Peyer's patch (tissue), 4 donors: ENCODE results near the gene RNGTT. TPM values are rescaled to one million over a fixed set of nuclear protein-coding genes. Genes with fewer than 3 reads are reported as not detected.

Experiments used
- DNase-seq, 3 donors: peaks; one replicate each; pipeline ENCODE4 v3.0.0-alpha.2; 2017 to 2019
- H3K27ac ChIP-seq, 4 donors: fragments of 200-600 bp; sonication (generic); one replicate each; pipeline ENCODE4 v1.5.1; 2016 to 2019
- H3K27me3 ChIP-seq, 2 donors: fragments of 200-600 bp; sonication (generic); one replicate each; pipeline ENCODE4 v1.5.1; 2019
- H3K36me3 ChIP-seq, 3 donors: fragments of 200-600 bp; sonication (generic); one replicate each; pipeline ENCODE4 v1.5.1; 2016 to 2019
- H3K4me1 ChIP-seq, 4 donors: fragments of 200-600 bp; sonication (generic); one replicate each; pipeline ENCODE4 v1.5.1; 2016 to 2019
- H3K4me3 ChIP-seq, 4 donors: fragments of 200-600 bp; sonication (generic); 1 replicate in 3 of 4; 2 replicates in 1 of 4; pipeline ENCODE4 v1.5.1; 2016 to 2019; ENCODE audit warnings: mild to moderate bottlenecking in 1 of 4
- H3K9me3 ChIP-seq, 4 donors: fragments of 200-600 bp; sonication (generic); one replicate each; pipeline ENCODE4 v1.5.1; 2016 to 2019; ENCODE audit warnings: mild to moderate bottlenecking in 1 of 4
- POLR2A ChIP-seq, 2 donors: fragments of 450-650 bp; IDR thresholded peaks; one replicate each; pipeline ENCODE4 v1.5.1; 2017; ENCODE audit warnings: antibody characterized with exemption in 2 of 2, mild to moderate bottlenecking in 2 of 2, moderate library complexity in 2 of 2
- total RNA-seq, 4 donors: library from RNA; depleted of rRNA; stranded (reverse); fragments of >200 nt; gene quantifications; one replicate each; pipeline ENCODE4 v1.1.0, GENCODE V29; 2016
- TF ChIP-seq, protein P1 (sequence below), 6 experiments: fragments of 450-650 bp in 4 of 6; fragments of 200-600 bp in 2 of 6; sonication (generic) in 1 of 6; IDR thresholded peaks; one replicate each; pipeline ENCODE4 v1.5.1; 2017 to 2019; ENCODE audit warnings: antibody characterized with exemption in 6 of 6, mild to moderate bottlenecking in 3 of 6, moderate library complexity in 1 of 6

Gene RNGTT
- total RNA-seq, 4 donors from 2014 or later: 12.7 to 44.6 (median 18.5) TPM

DNA sequence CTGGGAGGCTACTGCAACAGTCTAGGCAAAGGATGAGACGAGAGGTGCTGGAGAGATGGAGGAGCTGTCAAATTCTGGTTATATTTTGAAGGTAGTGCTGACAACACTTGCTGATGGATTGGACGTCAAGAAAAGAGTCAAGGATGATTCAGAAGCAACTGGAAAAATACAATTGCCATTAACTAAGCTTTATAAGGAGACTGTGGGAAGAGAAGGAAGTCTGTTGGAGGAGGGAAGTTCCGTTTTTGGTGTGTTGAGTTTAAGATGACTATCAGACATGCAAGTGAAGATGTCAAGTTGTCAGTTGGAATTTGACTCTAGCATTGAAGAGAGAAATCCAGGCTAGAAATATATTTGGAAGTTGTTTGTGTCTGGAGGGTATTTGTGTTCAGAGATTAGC lies 358.1 kb downstream of the RNGTT start:
- Histone ChIP-seq H3K36me3 (no peaks in the 10 kb centered on the region), H3K9me3 (no peaks in the 10 kb centered on the region), H3K4me1 (no peaks in the 10 kb centered on the region), H3K27me3 (no peaks in the 10 kb centered on the region), H3K27ac (no peak overlapping the region), H3K4me3 (no peak overlapping the region)
- DNase-seq: no peak
- no peak for TF ChIP-seq POLR2A (IDR thresholded peaks at IDR 0.05)
- TF ChIP-seq, protein P1, sequence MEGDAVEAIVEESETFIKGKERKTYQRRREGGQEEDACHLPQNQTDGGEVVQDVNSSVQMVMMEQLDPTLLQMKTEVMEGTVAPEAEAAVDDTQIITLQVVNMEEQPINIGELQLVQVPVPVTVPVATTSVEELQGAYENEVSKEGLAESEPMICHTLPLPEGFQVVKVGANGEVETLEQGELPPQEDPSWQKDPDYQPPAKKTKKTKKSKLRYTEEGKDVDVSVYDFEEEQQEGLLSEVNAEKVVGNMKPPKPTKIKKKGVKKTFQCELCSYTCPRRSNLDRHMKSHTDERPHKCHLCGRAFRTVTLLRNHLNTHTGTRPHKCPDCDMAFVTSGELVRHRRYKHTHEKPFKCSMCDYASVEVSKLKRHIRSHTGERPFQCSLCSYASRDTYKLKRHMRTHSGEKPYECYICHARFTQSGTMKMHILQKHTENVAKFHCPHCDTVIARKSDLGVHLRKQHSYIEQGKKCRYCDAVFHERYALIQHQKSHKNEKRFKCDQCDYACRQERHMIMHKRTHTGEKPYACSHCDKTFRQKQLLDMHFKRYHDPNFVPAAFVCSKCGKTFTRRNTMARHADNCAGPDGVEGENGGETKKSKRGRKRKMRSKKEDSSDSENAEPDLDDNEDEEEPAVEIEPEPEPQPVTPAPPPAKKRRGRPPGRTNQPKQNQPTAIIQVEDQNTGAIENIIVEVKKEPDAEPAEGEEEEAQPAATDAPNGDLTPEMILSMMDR (IDR thresholded peaks at IDR 0.05): no peak

DNA sequence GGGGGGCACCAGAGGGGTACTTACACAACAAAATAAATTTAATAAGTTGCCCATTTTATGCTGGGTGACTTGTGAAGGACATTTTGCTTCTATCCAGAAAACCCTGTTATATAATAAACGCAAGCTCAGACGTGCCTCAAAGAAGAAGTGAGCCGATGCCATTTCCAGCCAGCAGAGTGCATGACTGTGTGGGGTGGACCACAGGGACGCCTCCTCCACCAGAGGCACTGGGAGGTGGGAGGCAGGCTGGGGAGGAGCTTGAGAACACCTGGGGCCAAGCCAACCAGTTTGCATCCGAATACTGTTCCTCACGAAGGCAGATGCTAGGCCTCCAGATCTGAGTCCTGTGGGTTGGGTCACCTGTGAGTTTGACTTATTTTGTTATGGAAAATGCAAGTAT lies 363.8 kb downstream of the RNGTT start:
- H3K27me3 ChIP-seq: no peaks in the 10 kb centered on the region
- no peaks in the 10 kb centered on the region for H3K4me1 ChIP-seq
- H3K4me3 ChIP-seq: no peak overlapping the region
- no peaks in the 10 kb centered on the region for H3K9me3 ChIP-seq
- no peak overlapping the region for H3K27ac ChIP-seq
- TF ChIP-seq, protein P1 (IDR thresholded peaks at IDR 0.05): no peak
- no peak for TF ChIP-seq POLR2A (IDR thresholded peaks at IDR 0.05)
- no peaks in the 10 kb centered on the region for H3K36me3 ChIP-seq
- no peak for DNase-seq

DNA sequence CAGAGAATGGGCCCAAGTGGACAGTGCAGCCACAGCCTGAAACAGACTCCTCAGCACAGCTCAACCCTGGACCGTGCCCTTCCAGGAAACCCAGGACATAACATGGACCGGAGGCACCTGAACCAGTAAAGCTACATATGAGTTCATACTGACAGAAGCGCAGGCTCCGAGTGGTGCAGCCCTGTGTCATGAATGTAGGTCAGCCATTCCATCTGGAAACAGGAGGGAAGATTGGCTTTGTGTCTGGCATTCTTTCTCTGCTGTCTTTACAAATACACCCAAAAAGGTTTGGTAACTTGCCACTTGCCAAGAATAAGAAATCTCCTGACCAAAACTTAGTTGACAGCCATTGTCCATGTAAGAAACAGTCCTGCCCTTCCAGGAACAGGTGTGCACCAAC lies 366.6 kb downstream of the RNGTT start:
- no peaks in the 10 kb centered on the region for H3K9me3 ChIP-seq
- no peak overlapping the region for H3K4me3 ChIP-seq
- H3K27me3 ChIP-seq: no peaks in the 10 kb centered on the region
- TF ChIP-seq, protein P1 (IDR thresholded peaks at IDR 0.05): no peak
- TF ChIP-seq POLR2A (IDR thresholded peaks at IDR 0.05): no peak
- no peak for DNase-seq
- no peaks in the 10 kb centered on the region for H3K36me3 ChIP-seq
- H3K4me1 ChIP-seq: no peaks in the 10 kb centered on the region
- H3K27ac ChIP-seq: no peak overlapping the region

DNA sequence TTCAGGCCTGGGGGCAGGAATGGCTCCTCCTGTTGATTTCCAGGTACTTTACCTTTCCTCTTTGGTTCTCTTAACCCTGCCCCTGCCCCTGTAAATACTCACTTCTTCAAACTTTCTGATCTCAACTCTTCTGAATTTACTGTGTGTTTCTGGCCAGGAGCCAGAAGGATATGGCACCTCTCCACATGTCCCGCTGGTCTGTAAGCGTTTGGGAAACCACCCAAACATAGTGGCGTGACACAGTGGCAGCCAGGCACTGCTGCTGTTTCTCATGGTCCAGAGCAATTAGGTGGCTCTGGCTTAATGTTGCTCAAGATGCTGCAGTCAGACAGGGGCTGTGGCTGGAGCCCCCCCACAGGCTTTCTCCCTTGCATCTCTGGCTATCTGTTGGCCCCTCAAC lies 374.5 kb downstream of the RNGTT start:
- no peaks in the 10 kb centered on the region for H3K36me3 ChIP-seq
- TF ChIP-seq, protein P1 (IDR thresholded peaks at IDR 0.05): no peak
- TF ChIP-seq POLR2A (IDR thresholded peaks at IDR 0.05): no peak

DNA sequence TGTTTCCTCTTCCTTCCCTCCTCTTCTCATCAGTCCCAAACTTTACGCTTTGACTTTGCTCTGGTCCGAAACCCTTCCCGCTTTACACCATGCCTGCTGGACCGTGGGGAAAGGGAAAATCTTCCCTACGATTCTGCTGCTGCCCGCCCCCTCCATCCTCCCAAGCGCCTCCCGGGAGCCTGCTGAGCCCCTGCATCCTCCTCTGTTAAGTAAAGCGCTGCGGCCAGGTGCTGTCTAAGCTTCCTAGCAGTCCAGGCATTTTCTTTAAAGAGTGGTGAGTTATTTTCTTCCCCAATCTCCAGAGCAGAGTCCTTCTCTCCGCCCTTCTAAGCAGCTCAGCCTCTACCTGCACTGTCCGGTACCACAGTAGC lies 376.3 kb downstream of the RNGTT start:
- Histone ChIP-seq H3K27me3 (no peaks in the 10 kb centered on the region), H3K27ac (no peak overlapping the region), H3K9me3 (no peaks in the 10 kb centered on the region), H3K4me1 (no peaks in the 10 kb centered on the region), H3K4me3 (no peak overlapping the region), H3K36me3 (no peaks in the 10 kb centered on the region)
- DNase-seq: no peak
- TF ChIP-seq, protein P1 (IDR thresholded peaks at IDR 0.05): no peak
- TF ChIP-seq POLR2A (IDR thresholded peaks at IDR 0.05): no peak

More for the DNA sequence above, 374.5 kb downstream of the RNGTT start:
- Histone ChIP-seq H3K4me1 (no peaks in the 10 kb centered on the region), H3K27ac (no peak overlapping the region), H3K27me3 (no peaks in the 10 kb centered on the region), H3K9me3 (no peaks in the 10 kb centered on the region), H3K4me3 (no peak overlapping the region)
- no peak for DNase-seq
